Endodermal cell (in vitro differentiated cells): ENCODE measurements around the gene KATNAL1. TPM values are rescaled to one million over a fixed set of nuclear protein-coding genes. Genes with fewer than 3 reads are reported as not detected.
"Not testable (repeated sequence)": the region's sequence is repeated elsewhere in the genome, so short reads cannot be mapped to it uniquely, and the experiment has no call there.

Experiments used
- DNase-seq: peaks from one replicate; pipeline ENCODE4 v3.0.0-alpha.2; 2017
- H3K27ac ChIP-seq: 2 replicates; pipeline ENCODE4 v1.5.1; 2013; ENCODE audit warnings: mild to moderate bottlenecking, low read depth, low read length, moderate library complexity
- H3K27me3 ChIP-seq: 2 replicates; pipeline ENCODE4 v1.6.1; 2013; ENCODE audit warnings: mild to moderate bottlenecking, low read length, moderate library complexity; ENCODE audit not compliant: insufficient read depth, control insufficient read depth, poor library complexity, severe bottlenecking
- H3K36me3 ChIP-seq: 2 replicates; pipeline ENCODE4 v1.7.0; 2013; ENCODE audit warnings: mild to moderate bottlenecking, low read length, moderate library complexity; ENCODE audit not compliant: control insufficient read depth, insufficient read depth
- H3K4me1 ChIP-seq: one replicate; pipeline ENCODE4 v1.7.0; 2013; ENCODE audit warnings: low read length; ENCODE audit not compliant: control insufficient read depth, insufficient read depth
- H3K4me3 ChIP-seq: 2 replicates; pipeline ENCODE4 v1.5.1; 2013; ENCODE audit warnings: mild to moderate bottlenecking, low read length, moderate library complexity
- H3K9ac ChIP-seq: 2 replicates; pipeline ENCODE4 v1.6.1; 2013; ENCODE audit warnings: mild to moderate bottlenecking, low read length, moderate library complexity; ENCODE audit not compliant: poor library complexity, severe bottlenecking; ENCODE audit errors: extremely low read depth
- H3K9me3 ChIP-seq: 2 replicates; pipeline ENCODE4 v1.6.1; 2013; ENCODE audit warnings: mild to moderate bottlenecking, low read length, moderate library complexity; ENCODE audit not compliant: control insufficient read depth
- H3K27ac Mint-ChIP-seq: 2 replicates; pipeline ENCODE4 v1.8.0; 2020; ENCODE audit warnings: mixed read lengths
- H3K27me3 Mint-ChIP-seq: 2 replicates; pipeline ENCODE4 v1.8.0; 2021; ENCODE audit warnings: mild to moderate bottlenecking, mixed read lengths; ENCODE audit not compliant: insufficient read depth
- H3K36me3 Mint-ChIP-seq: 2 replicates; pipeline ENCODE4 v1.8.0; 2020; ENCODE audit warnings: low read depth, mixed read lengths
- H3K4me1 Mint-ChIP-seq: 2 replicates; pipeline ENCODE4 v1.8.0; 2020; ENCODE audit warnings: mixed read lengths
- H3K4me3 Mint-ChIP-seq: 2 replicates; pipeline ENCODE4 v1.8.0; 2020; ENCODE audit warnings: mild to moderate bottlenecking, moderate library complexity, mixed read lengths
- H3K9me3 Mint-ChIP-seq: 2 replicates; pipeline ENCODE4 v1.8.0; 2020; ENCODE audit warnings: mild to moderate bottlenecking, mixed read lengths
- CTCF ChIP-seq: fragments of 200-600 bp; sonication (generic); conservative IDR thresholded peaks from 2 replicates; pipeline ENCODE4 v1.5.0; 2021; ENCODE audit warnings: antibody characterized with exemption, mild to moderate bottlenecking
- WGBS, 2 experiments: methylation state at CpG; one replicate each; pipeline versions ENCODE4 v1.1.5 to v1.1.7; 2013; ENCODE audit warnings: missing lambda C conversion rate in 2 of 2, mixed read lengths in 1 of 2; ENCODE audit not compliant: insufficient coverage in 1 of 2, insufficient read length in 1 of 2; 5-methylcytosine and 5-hydroxymethylcytosine counted together
- total RNA-seq, 2 donors: library from RNA; stranded (reverse); fragmentation: NEBNext Ultra II Directional in 1 of 2; extraction: Animal tissue kit (Norgen Biotek cat#: 25700) in 1 of 2; gene quantifications; 2 replicates in 1 of 2; 3 replicates in 1 of 2; pipeline ENCODE4 v1.2.1, GENCODE V29; 2021

Gene KATNAL1
- total RNA-seq, 2 donors from 2014 or later, result 20.3 to 32.2 TPM

DNA sequence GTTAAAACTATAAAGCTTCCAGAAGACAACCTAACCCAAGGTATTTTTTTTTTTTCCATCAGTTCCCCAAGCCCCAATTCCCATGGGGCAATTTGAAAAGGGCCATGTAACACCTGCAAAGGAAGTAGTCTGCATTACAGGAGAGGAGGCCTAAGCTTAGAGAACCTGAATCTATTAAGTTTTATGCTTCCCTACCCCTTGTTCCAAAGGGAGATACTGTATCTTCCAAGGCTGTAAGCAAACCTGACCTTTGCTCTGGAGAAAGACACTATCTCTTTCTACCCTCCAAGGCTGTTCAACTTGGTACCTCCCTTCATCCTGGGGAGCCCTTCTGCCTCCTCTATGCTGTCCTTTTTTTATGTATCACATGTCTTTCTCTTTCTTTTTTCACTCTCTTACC, 15.0 kb downstream of the KATNAL1 start:
- Mint-ChIP-seq H3K4me3 (no peak overlapping the region), H3K9me3 (peaks cover under 1% of the 10 kb centered on the region), H3K36me3 (peaks cover 1% of the 10 kb centered on the region), H3K4me1 (peaks cover 16% of the 10 kb centered on the region), H3K27ac (no peak overlapping the region), H3K27me3 (no peaks in the 10 kb centered on the region)
- H3K4me3 ChIP-seq, result no peak overlapping the region
- H3K27ac ChIP-seq, result no peak overlapping the region
- H3K9me3 ChIP-seq, result no peaks in the 10 kb centered on the region
- DNase-seq, result no peak
- H3K36me3 ChIP-seq, result no peaks in the 10 kb centered on the region
- no peak for TF ChIP-seq CTCF
- no peak overlapping the region for H3K9ac ChIP-seq
- H3K4me1 ChIP-seq, result no peaks in the 10 kb centered on the region
- no peaks in the 10 kb centered on the region for H3K27me3 ChIP-seq

DNA sequence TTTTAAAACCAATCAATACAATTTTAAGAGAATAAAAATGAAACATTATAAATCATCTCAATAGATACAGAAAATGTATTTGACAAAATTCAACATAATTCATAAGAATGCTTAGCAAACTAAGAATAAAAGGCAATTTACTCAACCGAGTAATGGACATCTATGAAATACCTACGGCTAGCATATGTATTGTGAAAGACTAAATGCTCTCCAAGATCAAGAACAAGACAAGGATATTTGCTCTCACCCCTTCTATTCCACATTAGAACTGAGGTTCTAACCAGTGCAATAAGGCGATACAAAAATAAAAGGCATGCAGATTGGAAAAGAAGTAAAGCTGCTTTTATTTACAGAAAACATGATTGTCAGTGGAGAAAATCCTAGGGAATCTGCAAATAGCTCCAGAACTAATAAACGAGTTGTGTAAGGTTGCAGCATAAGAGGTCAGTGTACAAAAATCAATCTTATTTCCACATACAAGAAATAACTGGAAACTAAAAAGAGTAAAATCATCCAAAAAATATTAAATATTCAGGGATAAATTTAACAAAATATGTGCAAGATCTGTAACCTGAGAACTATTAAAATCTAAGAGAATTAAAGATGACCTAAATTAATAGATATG, 16.4 kb downstream of the KATNAL1 start:
- Mint-ChIP-seq H3K4me1 (peaks cover 11% of the 10 kb centered on the region), H3K27ac (no peak overlapping the region), H3K36me3 (peaks cover 10% of the 10 kb centered on the region), H3K9me3 (peaks cover 2% of the 10 kb centered on the region), H3K4me3 (no peak overlapping the region), H3K27me3 (no peaks in the 10 kb centered on the region)
- Histone ChIP-seq H3K4me3 (no peak overlapping the region), H3K27ac (no peak overlapping the region), H3K4me1 (no peaks in the 10 kb centered on the region), H3K9ac (no peak overlapping the region), H3K9me3 (no peaks in the 10 kb centered on the region), H3K27me3 (no peaks in the 10 kb centered on the region), H3K36me3 (no peaks in the 10 kb centered on the region)
- 74 to 95% methylated on average over 2 to 4 of the region's 4 CpGs for WGBS, 2 experiments
- TF ChIP-seq CTCF, result no peak
- no peak for DNase-seq

- Mint-ChIP-seq H3K36me3 (peaks cover 10% of the 10 kb centered on the region), H3K4me3 (no peak overlapping the region), H3K9me3 (peaks cover 8% of the 10 kb centered on the region), H3K4me1 (peaks cover 11% of the 10 kb centered on the region), H3K27me3 (no peaks in the 10 kb centered on the region), H3K27ac (no peak overlapping the region)
- Histone ChIP-seq H3K27me3 (no peaks in the 10 kb centered on the region), H3K9ac (no peak overlapping the region), H3K36me3 (no peaks in the 10 kb centered on the region), H3K9me3 (no peaks in the 10 kb centered on the region), H3K27ac (no peak overlapping the region), H3K4me1 (no peaks in the 10 kb centered on the region), H3K4me3 (no peak overlapping the region)
- TF ChIP-seq CTCF, result no peak
- DNase-seq, result no peak
Measured at GRCh38 chr13:30289533-30289932, 17.8 kb downstream of the KATNAL1 start.

DNA sequence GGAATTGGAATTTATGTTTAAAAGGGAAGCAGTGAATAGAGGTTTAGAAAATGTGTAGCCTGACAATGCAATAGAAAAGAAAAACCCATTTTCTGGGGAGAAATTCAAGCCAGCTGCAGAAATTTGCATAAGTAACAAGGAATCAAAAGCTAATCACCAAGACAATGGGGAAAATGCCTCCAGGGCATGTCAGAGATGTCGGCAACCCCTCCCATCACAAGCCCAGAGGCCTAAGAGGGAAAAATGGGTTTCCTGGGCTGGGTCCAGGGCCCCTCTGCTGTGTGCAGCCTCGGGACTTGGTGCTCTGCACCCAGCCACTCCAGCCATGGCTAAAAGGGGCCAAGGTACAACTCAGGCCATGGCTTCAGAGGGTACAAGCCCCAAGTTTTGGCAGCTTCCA, 21.3 kb downstream of the KATNAL1 start:
- H3K9me3 ChIP-seq, H3K4me3 Mint-ChIP-seq, H3K27ac ChIP-seq, H3K27me3 ChIP-seq, H3K4me1 Mint-ChIP-seq, H3K27me3 Mint-ChIP-seq, H3K36me3 ChIP-seq, H3K9ac ChIP-seq, DNase-seq, H3K4me1 ChIP-seq, H3K9me3 Mint-ChIP-seq, H3K4me3 ChIP-seq, H3K27ac Mint-ChIP-seq: not testable (repeated sequence)
- H3K36me3 Mint-ChIP-seq, result peaks cover 18% of the 10 kb centered on the region
- 67 to 93% methylated on average over 1 to 2 of the region's 2 CpGs for WGBS, 2 experiments
